LHCN-M2 (cell line): ENCODE results near the gene HBD. TPM values are rescaled to one million over a fixed set of nuclear protein-coding genes. Genes with fewer than 3 reads are reported as not detected.
"Not testable (repeated sequence)": the region's sequence is repeated elsewhere in the genome, so short reads cannot be mapped to it uniquely, and the experiment has no call there.

Experiments used
- DNase-seq: peaks from one replicate; pipeline ENCODE4 v3.0.0-alpha.2; 2012; ENCODE audit warnings: low read depth
- polyA plus RNA-seq: library from polyadenylated mRNA; unstranded; fragments of >200 nt; gene quantifications from one replicate; pipeline ENCODE4 v1.2.1, GENCODE V29; 2012; ENCODE audit warnings: missing spikeins
- total RNA-seq: library from RNA; depleted of rRNA; stranded (reverse); fragments of >200 nt; gene quantifications from 2 replicates; pipeline ENCODE4 v1.2.3, GENCODE V29; 2014; rRNA removed

Gene HBD
- total RNA-seq, result not detected in 2 replicates
- not detected for polyA plus RNA-seq

- peak; percentile 11 for DNase-seq
Observed at GRCh38 chr11:5234381-5234834, at the start of gene HBD. HBD (minus strand) TSS chr11:5234483; CDS start chr11:5234433, 50 bp downstream.

- no peak for DNase-seq
Observed at GRCh38 chr11:5283882-5284281, 49.6 kb upstream of the HBD start.

- DNase-seq, result no peak
Observed at GRCh38 chr11:5283086-5283485, 48.8 kb upstream of the HBD start.

GRCh38 chr11:5282628-5283027 is 48.3 kb upstream of the HBD start:
- DNase-seq, result no peak

- DNase-seq, result no peak
Observed at GRCh38 chr11:5281596-5281995, 47.3 kb upstream of the HBD start.

GRCh38 chr11:5280582-5281102 is 46.4 kb upstream of the HBD start:
- DNase-seq, result peak; percentile 100

- DNase-seq, result no peak
Observed at GRCh38 chr11:5279471-5280090, 45.3 kb upstream of the HBD start.

GRCh38 chr11:5277807-5278382 is 43.6 kb upstream of the HBD start:
- no peak for DNase-seq

GRCh38 chr11:5276697-5277096 is 42.4 kb upstream of the HBD start:
- DNase-seq, result no peak

GRCh38 chr11:5275369-5276110 is 41.3 kb upstream of the HBD start:
- DNase-seq, result no peak

GRCh38 chr11:5274395-5274794 is 40.1 kb upstream of the HBD start:
- DNase-seq, result no peak

- DNase-seq, result no peak
Observed at GRCh38 chr11:5272395-5273017, 38.2 kb upstream of the HBD start.

- no peak for DNase-seq
Observed at GRCh38 chr11:5269715-5270147, 35.4 kb upstream of the HBD start, which contains the start of gene HBE1. HBE1 (minus strand) TSS chr11:5269945; CDS start chr11:5269890, 55 bp downstream.

- DNase-seq, result no peak
Observed at GRCh38 chr11:5267033-5267563, 32.8 kb upstream of the HBD start.

GRCh38 chr11:5266609-5267008 is 32.3 kb upstream of the HBD start:
- DNase-seq, result no peak

GRCh38 chr11:5265832-5266231 is 31.5 kb upstream of the HBD start:
- DNase-seq, result no peak

- no peak for DNase-seq
Observed at GRCh38 chr11:5258543-5259262, 24.4 kb upstream of the HBD start.

GRCh38 chr11:5257296-5257695 is 23.0 kb upstream of the HBD start:
- DNase-seq, result no peak

GRCh38 chr11:5254646-5255413 is 20.5 kb upstream of the HBD start, which contains the start of gene HBG2:
HBG2 (minus strand) TSS chr11:5254781; CDS start chr11:5254728, 53 bp downstream.
- not testable (repeated sequence) for DNase-seq

- not testable (repeated sequence) for DNase-seq
Observed at GRCh38 chr11:5254023-5254422, 19.7 kb upstream of the HBD start.
